ENCODE data around the gene PEDS1.
"Not testable (repeated sequence)": the region's sequence is repeated elsewhere in the genome, so short reads cannot be mapped to it uniquely, and the experiment has no call there.

Gene PEDS1

GRCh38 chr20:50141018-50141675 lies 12.4 kb downstream of the PEDS1 start:
- H3K4me1 ChIP-seq (ENCODE audit: control insufficient read depth in 1 of 2, insufficient read depth in 2 of 2, low read length in 2 of 2), result peaks cover 8 to 14% of the 10 kb centered on the region in 2 donors
- H3K4me3 ChIP-seq (ENCODE audit: low read depth in 1 of 2, low read length in 2 of 2), result no peak overlapping the region
- peaks cover 21% of the 10 kb centered on the region in 2 donors for H3K36me3 ChIP-seq (ENCODE audit: control insufficient read depth in 1 of 2, insufficient read depth in 2 of 2, low read length in 2 of 2)
- no peaks in the 10 kb centered on the region for H3K27me3 ChIP-seq (ENCODE audit: low read depth, low read length)
- H3K27ac ChIP-seq (ENCODE audit: low read length), result no peak overlapping the region
- H3K9me3 ChIP-seq (ENCODE audit: control insufficient read depth in 1 of 2, low read length in 2 of 2), result no peaks in the 10 kb centered on the region

- H3K36me3 ChIP-seq (ENCODE audit: control insufficient read depth in 1 of 2, insufficient read depth in 2 of 2, low read length in 2 of 2), result peaks cover 21 to 23% of the 10 kb centered on the region in 2 donors
- no peaks in the 10 kb centered on the region for H3K9me3 ChIP-seq (ENCODE audit: control insufficient read depth in 1 of 2, low read length in 2 of 2)
- no peaks in the 10 kb centered on the region for H3K27me3 ChIP-seq (ENCODE audit: low read depth, low read length)
- no peak overlapping the region for H3K4me3 ChIP-seq (ENCODE audit: low read depth in 1 of 2, low read length in 2 of 2)
- no peak overlapping the region for H3K27ac ChIP-seq (ENCODE audit: low read length)
- peaks cover 8 to 10% of the 10 kb centered on the region in 2 donors for H3K4me1 ChIP-seq (ENCODE audit: control insufficient read depth in 1 of 2, insufficient read depth in 2 of 2, low read length in 2 of 2)
Measured at GRCh38 chr20:50140339-50140859, 13.1 kb downstream of the PEDS1 start.

GRCh38 chr20:50138479-50139393 lies 14.8 kb downstream of the PEDS1 start:
- Histone ChIP-seq H3K27me3 (ENCODE audit: low read depth, low read length) (no peaks in the 10 kb centered on the region), H3K36me3 (ENCODE audit: control insufficient read depth in 1 of 2, insufficient read depth in 2 of 2, low read length in 2 of 2) (peaks cover 21 to 23% of the 10 kb centered on the region in 2 donors), H3K4me3 (ENCODE audit: low read depth in 1 of 2, low read length in 2 of 2) (peak overlapping the region in 1 of 2 donors; percentile 26), H3K27ac (ENCODE audit: low read length) (peak overlapping the region; percentile 36), H3K9me3 (ENCODE audit: control insufficient read depth in 1 of 2, low read length in 2 of 2) (no peaks in the 10 kb centered on the region), H3K4me1 (ENCODE audit: control insufficient read depth in 1 of 2, insufficient read depth in 2 of 2, low read length in 2 of 2) (peaks cover 11% of the 10 kb centered on the region in 2 donors)

GRCh38 chr20:50138120-50138478 lies 15.4 kb downstream of the PEDS1 start:
- Histone ChIP-seq H3K27me3 (ENCODE audit: low read depth, low read length) (no peaks in the 10 kb centered on the region), H3K4me1 (ENCODE audit: control insufficient read depth in 1 of 2, insufficient read depth in 2 of 2, low read length in 2 of 2) (peaks cover 14 to 17% of the 10 kb centered on the region in 2 donors), H3K36me3 (ENCODE audit: control insufficient read depth in 1 of 2, insufficient read depth in 2 of 2, low read length in 2 of 2) (peaks cover 18 to 23% of the 10 kb centered on the region in 2 donors), H3K9me3 (ENCODE audit: control insufficient read depth in 1 of 2, low read length in 2 of 2) (no peaks in the 10 kb centered on the region), H3K4me3 (ENCODE audit: low read depth in 1 of 2, low read length in 2 of 2) (no peak overlapping the region), H3K27ac (ENCODE audit: low read length) (no peak overlapping the region)

- Histone ChIP-seq H3K4me1 (ENCODE audit: control insufficient read depth in 1 of 2, insufficient read depth in 2 of 2, low read length in 2 of 2) (peaks cover 14 to 21% of the 10 kb centered on the region in 2 donors), H3K36me3 (ENCODE audit: control insufficient read depth in 1 of 2, insufficient read depth in 2 of 2, low read length in 2 of 2) (peaks cover 14 to 19% of the 10 kb centered on the region in 2 donors)
- not testable (repeated sequence) for H3K27me3 ChIP-seq (ENCODE audit: low read depth, low read length); H3K9me3 ChIP-seq (ENCODE audit: control insufficient read depth in 1 of 2, low read length in 2 of 2); H3K4me3 ChIP-seq (ENCODE audit: low read depth in 1 of 2, low read length in 2 of 2); H3K27ac ChIP-seq (ENCODE audit: low read length)
Measured at GRCh38 chr20:50137702-50138101, 15.8 kb downstream of the PEDS1 start.

GRCh38 chr20:50136822-50137599 lies 16.5 kb downstream of the PEDS1 start:
- Histone ChIP-seq H3K27ac (ENCODE audit: low read length) (no peak overlapping the region), H3K27me3 (ENCODE audit: low read depth, low read length) (no peaks in the 10 kb centered on the region), H3K9me3 (ENCODE audit: control insufficient read depth in 1 of 2, low read length in 2 of 2) (no peaks in the 10 kb centered on the region), H3K4me1 (ENCODE audit: control insufficient read depth in 1 of 2, insufficient read depth in 2 of 2, low read length in 2 of 2) (peaks cover 14 to 26% of the 10 kb centered on the region in 2 donors), H3K4me3 (ENCODE audit: low read depth in 1 of 2, low read length in 2 of 2) (no peak overlapping the region), H3K36me3 (ENCODE audit: control insufficient read depth in 1 of 2, insufficient read depth in 2 of 2, low read length in 2 of 2) (peaks cover 11 to 14% of the 10 kb centered on the region in 2 donors)

GRCh38 chr20:50135157-50135556 lies 18.4 kb downstream of the PEDS1 start:
- peaks cover 14 to 35% of the 10 kb centered on the region in 2 donors for H3K4me1 ChIP-seq (ENCODE audit: control insufficient read depth in 1 of 2, insufficient read depth in 2 of 2, low read length in 2 of 2)
- H3K27me3 ChIP-seq (ENCODE audit: low read depth, low read length); H3K27ac ChIP-seq (ENCODE audit: low read length); H3K9me3 ChIP-seq (ENCODE audit: control insufficient read depth in 1 of 2, low read length in 2 of 2); H3K4me3 ChIP-seq (ENCODE audit: low read depth in 1 of 2, low read length in 2 of 2); H3K36me3 ChIP-seq (ENCODE audit: control insufficient read depth in 1 of 2, insufficient read depth in 2 of 2, low read length in 2 of 2): not testable (repeated sequence)

GRCh38 chr20:50133474-50134217 lies 19.9 kb downstream of the PEDS1 start:
- no peaks in the 10 kb centered on the region for H3K27me3 ChIP-seq (ENCODE audit: low read depth, low read length)
- H3K36me3 ChIP-seq (ENCODE audit: control insufficient read depth in 1 of 2, insufficient read depth in 2 of 2, low read length in 2 of 2), result peaks cover 12 to 16% of the 10 kb centered on the region in 2 donors
- H3K27ac ChIP-seq (ENCODE audit: low read length), result no peak overlapping the region
- H3K4me1 ChIP-seq (ENCODE audit: control insufficient read depth in 1 of 2, insufficient read depth in 2 of 2, low read length in 2 of 2), result peaks cover 12 to 48% of the 10 kb centered on the region in 2 donors
- H3K4me3 ChIP-seq (ENCODE audit: low read depth in 1 of 2, low read length in 2 of 2), result no peak overlapping the region
- no peaks in the 10 kb centered on the region for H3K9me3 ChIP-seq (ENCODE audit: control insufficient read depth in 1 of 2, low read length in 2 of 2)

GRCh38 chr20:50133041-50133440 lies 20.5 kb downstream of the PEDS1 start:
- H3K9me3 ChIP-seq (ENCODE audit: control insufficient read depth in 1 of 2, low read length in 2 of 2), result no peaks in the 10 kb centered on the region
- peaks cover 18% of the 10 kb centered on the region in 2 donors for H3K36me3 ChIP-seq (ENCODE audit: control insufficient read depth in 1 of 2, insufficient read depth in 2 of 2, low read length in 2 of 2)
- no peaks in the 10 kb centered on the region for H3K27me3 ChIP-seq (ENCODE audit: low read depth, low read length)
- H3K27ac ChIP-seq (ENCODE audit: low read length), result no peak overlapping the region
- H3K4me1 ChIP-seq (ENCODE audit: control insufficient read depth in 1 of 2, insufficient read depth in 2 of 2, low read length in 2 of 2), result peaks cover 6 to 49% of the 10 kb centered on the region in 2 donors
- no peak overlapping the region for H3K4me3 ChIP-seq (ENCODE audit: low read depth in 1 of 2, low read length in 2 of 2)

- Histone ChIP-seq H3K36me3 (ENCODE audit: control insufficient read depth in 1 of 2, insufficient read depth in 2 of 2, low read length in 2 of 2) (peaks cover 33 to 34% of the 10 kb centered on the region in 2 donors), H3K4me1 (ENCODE audit: control insufficient read depth in 1 of 2, insufficient read depth in 2 of 2, low read length in 2 of 2) (peaks cover 12 to 53% of the 10 kb centered on the region in 2 donors)
Measured at GRCh38 chr20:50130995-50131394, 22.5 kb downstream of the PEDS1 start.

More at GRCh38 chr20:50130995-50131394, 22.5 kb downstream of the PEDS1 start:
- H3K27me3 ChIP-seq (ENCODE audit: low read depth, low read length), result no peaks in the 10 kb centered on the region
- peak overlapping the region; percentile 12 to 52 for H3K4me3 ChIP-seq (ENCODE audit: low read depth in 1 of 2, low read length in 2 of 2)
- peak overlapping the region; percentile 42 for H3K27ac ChIP-seq (ENCODE audit: low read length)
- no peaks in the 10 kb centered on the region for H3K9me3 ChIP-seq (ENCODE audit: control insufficient read depth in 1 of 2, low read length in 2 of 2)
